Activated naive CD8-positive, alpha-beta T cell treated with anti-CD3 and anti-CD28 coated beads, Interleukin-2, amount 50 U/mL, for 24 hours (primary cell): ENCODE measurements around the gene ARL6IP6.

ENCODE experiments used
- ATAC-seq: fragments of 150-1000 bp; cut with Tn5 transposase; one replicate; pipeline ENCODE4 v1.10.0; 2021
- DNase-seq: peaks from one replicate; pipeline ENCODE4 v3.0.0; 2021
- H3K27ac Mint-ChIP-seq: one replicate; pipeline ENCODE4 v1.8.0; 2021; ENCODE audit warnings: mild to moderate bottlenecking, mixed read lengths
- H3K27me3 Mint-ChIP-seq: one replicate; pipeline ENCODE4 v1.8.0; 2021; ENCODE audit warnings: mixed read lengths
- H3K36me3 Mint-ChIP-seq: one replicate; pipeline ENCODE4 v1.8.0; 2021; ENCODE audit warnings: low read depth, mixed read lengths
- H3K4me1 Mint-ChIP-seq: one replicate; pipeline ENCODE4 v1.8.0; 2021; ENCODE audit warnings: mixed read lengths
- H3K4me3 Mint-ChIP-seq: one replicate; pipeline ENCODE4 v1.8.0; 2021; ENCODE audit warnings: mild to moderate bottlenecking, moderate library complexity, mixed read lengths
- H3K9me3 Mint-ChIP-seq: one replicate; pipeline ENCODE4 v1.8.0; 2021; ENCODE audit warnings: mixed read lengths

The ARL6IP6 gene

GRCh38 chr2:152804687-152805408, 86.4 kb downstream of the ARL6IP6 start:
- no peaks in the 10 kb centered on the region for H3K9me3 Mint-ChIP-seq
- H3K27ac Mint-ChIP-seq = no peak overlapping the region
- H3K36me3 Mint-ChIP-seq = no peaks in the 10 kb centered on the region
- ATAC-seq (no peak), DNase-seq (no peak)
- H3K27me3 Mint-ChIP-seq = no peaks in the 10 kb centered on the region
- no peak overlapping the region for H3K4me3 Mint-ChIP-seq
- peaks cover 4% of the 10 kb centered on the region for H3K4me1 Mint-ChIP-seq

- no peaks in the 10 kb centered on the region for H3K4me1 Mint-ChIP-seq
- H3K36me3 Mint-ChIP-seq = peaks cover 2% of the 10 kb centered on the region
- ATAC-seq (no peak), DNase-seq (no peak)
- H3K4me3 Mint-ChIP-seq = no peak overlapping the region
- peaks cover 5% of the 10 kb centered on the region for H3K27me3 Mint-ChIP-seq
- H3K27ac Mint-ChIP-seq = no peak overlapping the region
- H3K9me3 Mint-ChIP-seq = peaks cover 16% of the 10 kb centered on the region
Observed at GRCh38 chr2:152811916-152812315, 93.5 kb downstream of the ARL6IP6 start.
